Activated T-cell treated with anti-CD3 and anti-CD28 coated beads for 1 hour (primary cell): ENCODE results near the gene KIAA1549.
"Not testable (repeated sequence)": the region's sequence is repeated elsewhere in the genome, so short reads cannot be mapped to it uniquely, and the experiment has no call there.

Source experiments
- DNase-seq: peaks from one replicate; pipeline ENCODE4 v3.0.0-alpha.2; 2020; ENCODE audit warnings: low read depth

The KIAA1549 gene

DNA sequence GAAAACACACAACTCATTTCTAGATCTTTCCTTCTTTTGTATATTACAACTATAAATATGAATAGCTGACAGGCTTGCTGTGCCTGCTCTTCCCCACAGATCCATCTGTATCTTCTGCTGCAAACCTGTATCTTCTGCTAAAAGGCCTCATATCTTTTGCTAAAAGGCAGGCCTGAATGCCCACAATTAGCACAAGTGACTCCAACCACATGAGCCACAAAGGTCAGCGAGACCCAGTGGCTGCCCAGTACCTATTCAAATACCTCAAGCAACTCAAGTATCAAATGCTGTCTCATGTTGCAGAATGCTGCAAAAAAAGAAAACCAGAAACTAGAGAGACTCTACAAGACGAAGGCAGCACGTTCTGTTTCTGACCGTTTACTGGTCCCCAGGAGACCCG is 128.7 kb downstream of the KIAA1549 start:
- DNase-seq = no peak

DNA sequence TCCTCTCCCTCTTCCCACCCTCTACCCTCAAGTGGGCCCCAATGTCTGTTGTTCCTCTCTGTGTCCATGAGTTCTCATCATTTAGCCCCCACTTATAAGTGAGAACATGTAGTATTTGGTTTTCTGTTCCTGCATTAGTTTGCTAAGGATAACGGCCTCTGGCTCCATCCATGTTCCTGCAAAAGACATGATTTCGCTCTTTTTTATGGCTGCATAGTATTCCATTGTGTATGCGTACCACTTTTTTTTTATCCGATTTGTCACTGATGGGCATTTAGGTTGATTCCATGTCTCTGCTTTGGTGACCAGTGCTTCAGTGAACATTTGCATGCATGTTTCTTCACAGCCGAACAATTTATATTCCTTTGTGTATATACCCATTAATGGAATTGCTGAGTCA is 131.5 kb downstream of the KIAA1549 start:
- DNase-seq = no peak

DNA sequence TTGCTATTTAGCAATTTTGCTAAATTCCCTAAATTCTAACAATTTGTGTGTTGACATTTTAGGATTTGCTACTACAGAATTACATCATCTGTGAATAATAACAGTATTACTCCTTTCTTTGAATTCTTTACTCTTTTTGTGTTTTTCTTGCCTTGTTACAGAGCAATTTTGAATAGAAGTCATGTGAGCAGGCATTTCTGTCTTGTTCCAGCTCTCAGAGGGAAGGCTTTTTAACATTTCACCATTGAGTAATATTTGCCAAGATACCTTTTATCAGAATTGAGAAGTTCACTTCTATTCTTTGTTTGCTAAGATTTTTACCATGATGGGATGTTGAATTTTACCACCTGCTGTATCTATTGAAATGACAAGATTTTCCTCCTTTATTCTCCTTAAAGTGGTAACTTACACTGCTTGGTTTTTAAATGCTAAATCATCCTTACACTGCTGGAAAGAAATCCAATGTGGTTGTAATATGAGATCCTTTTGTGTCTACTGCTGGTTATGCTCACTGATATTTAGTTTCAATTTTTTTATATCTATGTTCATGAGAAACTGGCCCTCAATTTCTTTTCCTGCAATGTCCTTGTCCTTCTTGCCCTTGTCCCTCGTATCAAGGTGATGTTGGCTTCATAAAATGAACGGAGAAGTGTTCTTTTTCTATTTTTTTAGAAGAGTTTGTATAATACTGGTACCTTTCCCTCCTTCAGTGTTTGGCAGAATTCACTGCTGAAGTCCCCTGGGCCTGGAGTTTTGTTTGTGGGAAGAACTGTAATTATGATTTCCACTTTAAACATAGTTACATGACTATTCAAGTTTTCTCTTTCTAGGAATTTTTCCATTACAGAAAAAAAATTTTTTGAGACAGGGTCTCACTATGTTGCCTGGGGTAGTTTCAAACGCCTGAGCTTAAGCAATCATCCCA is 132.9 kb downstream of the KIAA1549 start:
- no peak for DNase-seq

DNA sequence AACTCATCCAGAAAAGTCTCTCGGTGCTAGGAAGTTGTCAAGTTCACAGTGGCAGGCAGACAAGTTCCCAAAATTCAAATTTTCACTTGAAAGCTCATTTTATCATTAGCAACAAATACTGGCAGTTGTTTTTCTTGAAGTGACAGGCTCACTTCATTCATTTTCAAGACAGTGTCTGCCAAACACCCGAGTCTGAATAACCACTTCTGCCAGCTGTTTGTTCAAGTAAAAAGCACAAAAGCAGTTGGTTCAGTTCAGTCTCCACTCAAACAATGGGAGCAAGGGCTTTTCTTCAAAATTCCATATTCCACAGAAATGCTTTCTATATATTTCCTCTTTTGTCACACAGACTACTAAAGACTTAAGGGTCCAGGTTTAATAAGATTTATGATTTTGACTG is 135.5 kb downstream of the KIAA1549 start:
- DNase-seq = no peak

DNA sequence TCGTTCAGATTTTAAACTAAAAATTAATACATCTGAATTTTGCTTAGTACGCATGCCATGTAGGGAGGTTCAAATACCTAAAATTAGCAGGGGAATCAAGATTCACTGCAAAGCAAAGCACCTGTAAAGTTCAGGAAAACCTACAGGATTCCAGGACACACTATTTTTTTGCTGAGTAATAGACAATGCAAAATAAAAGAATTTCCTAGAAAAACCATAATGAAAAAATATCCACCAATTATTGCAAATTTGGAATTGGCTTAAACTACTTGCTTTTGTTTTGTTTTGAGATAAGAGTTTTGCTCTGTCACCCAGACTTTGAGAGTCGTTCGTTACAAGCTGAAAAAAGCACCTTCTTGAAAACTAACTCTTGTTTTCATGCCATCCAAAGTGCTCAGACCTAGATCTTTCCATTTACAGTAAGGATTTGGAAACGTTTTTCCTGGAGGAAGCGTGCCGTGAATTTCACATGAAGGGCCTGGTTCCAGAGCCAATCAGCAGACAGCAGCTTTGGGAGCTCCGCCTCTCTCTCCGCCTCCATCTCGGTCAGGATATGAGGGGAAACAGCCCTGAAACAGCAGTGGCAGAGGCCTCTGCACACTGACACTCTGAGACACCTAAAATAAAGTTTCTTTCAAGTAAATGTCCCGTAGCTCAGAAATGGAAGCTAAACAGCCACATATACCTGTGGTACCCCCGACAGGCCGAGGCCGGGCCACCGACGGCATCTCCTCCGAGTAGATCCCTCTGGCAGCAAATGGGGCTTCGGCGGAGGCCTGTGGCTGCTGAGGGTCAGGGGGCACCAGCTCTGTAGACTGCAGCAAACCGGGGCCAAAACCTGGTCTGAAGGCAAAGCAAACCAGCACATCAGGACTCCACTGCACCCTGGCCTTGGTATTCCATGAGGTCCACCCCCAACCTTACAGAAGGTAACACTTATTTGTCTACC is 137.3 kb downstream of the KIAA1549 start:
- no peak for DNase-seq

DNA sequence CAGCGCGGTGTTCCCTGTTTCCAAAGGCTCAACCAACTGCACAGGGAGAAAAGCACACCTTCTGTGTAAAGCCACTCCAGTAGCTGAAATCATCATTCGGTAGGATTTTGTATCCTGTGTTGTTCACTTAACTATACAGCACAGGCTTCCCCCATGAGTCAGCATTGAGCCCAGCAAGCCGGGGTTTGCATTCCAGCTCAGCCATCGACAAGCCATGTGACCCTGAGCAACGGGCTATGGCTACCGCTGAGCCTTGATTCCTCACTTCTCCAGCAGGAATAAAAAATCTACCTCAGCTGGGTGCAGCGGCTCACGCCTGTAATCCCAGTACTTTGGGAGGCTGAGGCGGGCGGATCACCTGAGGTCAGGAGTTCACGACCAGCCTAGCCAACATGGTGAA is 139.1 kb downstream of the KIAA1549 start:
- no peak for DNase-seq

DNA sequence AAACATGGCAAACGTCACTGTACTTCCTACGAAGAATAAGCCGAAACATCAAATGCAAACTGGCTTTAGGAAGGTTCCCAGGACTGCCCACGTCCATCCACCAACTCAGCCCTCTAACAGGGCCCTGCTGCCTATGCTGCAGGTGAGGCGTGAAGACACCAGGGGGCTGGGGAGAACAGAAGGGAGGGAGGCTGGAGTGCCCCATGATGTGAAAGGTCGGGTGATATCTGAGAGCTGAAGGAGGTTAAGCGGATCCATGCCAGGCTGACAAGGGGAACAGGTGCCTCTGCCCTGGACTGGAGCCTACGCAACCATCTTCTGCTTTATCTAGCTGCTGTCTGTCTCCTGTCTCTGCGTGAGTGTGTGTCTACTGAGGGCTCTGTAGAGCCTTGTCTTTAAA is 143.0 kb downstream of the KIAA1549 start:
- no peak for DNase-seq

DNA sequence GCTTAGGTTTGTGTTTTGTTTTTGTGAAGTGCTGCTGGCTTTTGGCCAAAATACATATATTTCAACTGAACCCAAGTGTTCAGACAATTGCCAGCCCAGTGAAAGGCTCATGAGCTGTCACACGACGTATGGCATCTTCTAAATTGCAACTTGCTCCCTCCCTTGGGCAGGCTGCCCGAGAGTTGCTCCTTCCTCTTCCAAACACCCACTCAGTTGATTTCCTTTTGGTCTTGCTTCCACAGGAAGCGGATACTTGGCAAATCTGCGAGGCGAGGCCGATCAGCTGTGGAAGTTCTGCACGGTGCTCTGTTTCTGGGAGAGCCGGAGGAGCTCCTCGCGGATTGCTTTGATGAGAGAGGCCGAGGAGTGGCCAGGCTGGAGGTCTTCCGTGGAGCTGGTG is 143.6 kb downstream of the KIAA1549 start:
- DNase-seq = no peak

DNA sequence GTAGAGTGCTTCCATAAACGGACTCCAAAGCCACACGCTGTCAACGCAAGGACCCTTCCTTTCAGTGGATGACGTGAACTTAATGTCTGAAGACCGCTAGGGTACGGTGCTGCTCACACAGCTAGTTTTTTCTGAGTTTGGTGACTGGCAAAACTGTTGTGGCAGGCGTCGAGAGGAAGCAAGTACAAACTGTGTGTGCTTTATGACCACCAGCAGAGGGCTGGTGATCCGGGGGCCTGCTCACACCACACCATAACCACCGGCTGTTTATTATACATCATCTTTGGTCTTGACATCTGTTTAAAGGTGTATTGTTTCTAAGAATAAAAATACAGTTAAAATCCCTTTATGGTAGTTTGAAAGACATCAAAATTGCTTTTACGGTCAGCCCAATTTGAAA is 146.1 kb downstream of the KIAA1549 start:
- no peak for DNase-seq

DNA sequence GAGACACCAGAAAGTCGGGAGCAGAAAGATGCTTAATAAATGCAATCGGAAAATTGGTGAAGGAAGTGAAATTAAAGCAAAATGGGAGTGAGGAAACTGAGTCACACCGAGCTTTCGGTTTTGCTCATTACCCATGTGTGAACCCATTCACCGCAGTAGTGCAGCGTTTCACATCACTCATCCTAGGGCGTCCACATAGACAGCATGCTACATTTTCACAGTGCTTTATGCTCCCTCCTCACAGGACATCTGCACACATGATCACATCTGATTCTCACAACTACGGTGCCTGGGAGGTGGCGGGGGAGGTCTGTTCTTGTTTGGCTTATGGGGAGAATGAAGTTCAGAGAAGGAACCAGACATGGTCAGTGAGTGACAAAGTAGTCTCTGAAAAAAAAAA is 146.6 kb downstream of the KIAA1549 start:
- no peak for DNase-seq

DNA sequence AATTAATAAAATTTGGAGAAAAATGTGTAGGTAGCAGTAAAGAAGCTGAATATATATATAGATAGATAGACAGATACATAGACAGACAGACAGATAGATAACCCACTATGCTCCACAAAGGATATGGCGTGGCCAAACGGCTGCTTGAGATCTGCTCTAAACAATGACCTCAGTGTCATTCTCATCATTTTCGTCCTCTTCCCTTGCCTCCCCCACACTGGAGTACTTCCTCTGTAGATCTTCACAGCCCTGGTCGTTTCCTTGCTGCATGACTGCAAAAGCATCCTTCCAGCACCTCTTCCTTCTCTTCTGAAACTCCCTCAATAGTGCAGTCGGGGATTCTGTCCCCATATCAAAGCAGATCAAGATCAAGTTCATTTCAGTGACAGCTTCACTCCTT is 147.6 kb downstream of the KIAA1549 start:
- no peak for DNase-seq

DNA sequence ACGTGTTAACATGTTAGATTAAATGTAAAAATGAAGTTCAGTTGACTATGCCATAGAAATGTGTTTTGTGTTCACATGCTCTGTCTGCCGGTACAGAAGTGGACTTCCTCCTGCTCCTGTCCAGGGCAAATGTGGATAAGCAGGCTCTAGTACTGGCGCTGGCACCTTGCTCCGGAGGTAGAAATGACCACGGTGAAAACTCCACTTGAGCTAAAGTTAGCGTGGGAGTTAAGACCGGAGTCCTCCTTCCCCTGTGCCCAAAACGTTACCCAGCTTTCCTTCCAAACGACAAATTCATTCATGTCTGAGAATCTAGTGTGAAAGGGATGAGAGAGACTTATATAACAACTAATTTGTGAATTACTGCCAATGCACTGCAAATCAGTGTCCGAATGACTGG is 148.2 kb downstream of the KIAA1549 start:
- no peak for DNase-seq

DNA sequence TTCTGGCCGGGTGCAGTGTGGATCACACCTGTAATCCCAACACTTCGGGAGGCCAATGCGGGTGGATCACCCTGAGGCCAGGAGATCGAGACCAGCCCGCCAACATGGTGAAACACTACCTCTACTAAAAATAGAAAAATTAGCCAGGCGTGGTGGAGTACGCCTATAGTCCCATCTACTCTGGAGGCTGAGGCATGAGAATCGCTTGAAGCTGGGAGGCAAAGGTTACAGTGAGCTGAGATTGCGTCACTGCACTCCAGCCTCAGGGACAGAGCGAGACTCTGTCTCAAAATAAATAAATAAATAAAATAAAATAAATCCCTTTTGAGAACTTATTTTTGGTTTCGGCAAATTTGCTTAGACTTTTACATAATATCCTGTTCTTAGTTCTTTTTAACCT is 151.9 kb downstream of the KIAA1549 start:
- no peak for DNase-seq

DNA sequence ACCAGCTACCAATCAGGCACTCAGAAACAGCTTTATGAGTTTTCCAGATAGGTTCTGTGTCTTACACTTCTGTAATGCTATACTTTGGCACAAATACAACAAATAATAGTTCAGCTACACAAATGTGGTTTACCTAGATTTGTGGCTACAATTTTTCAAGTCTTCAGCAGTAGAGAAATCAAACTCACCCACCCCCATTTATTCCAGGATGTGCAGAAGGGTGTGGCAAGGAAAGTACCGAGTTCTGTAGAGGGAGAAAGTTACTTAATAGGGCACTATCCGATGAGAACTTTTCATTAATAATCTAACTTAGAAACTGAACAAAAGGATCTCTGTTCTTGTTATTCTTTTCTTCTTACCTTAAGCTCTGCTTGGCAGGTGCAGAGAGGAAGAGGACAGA is 152.9 kb downstream of the KIAA1549 start:
- no peak for DNase-seq

DNA sequence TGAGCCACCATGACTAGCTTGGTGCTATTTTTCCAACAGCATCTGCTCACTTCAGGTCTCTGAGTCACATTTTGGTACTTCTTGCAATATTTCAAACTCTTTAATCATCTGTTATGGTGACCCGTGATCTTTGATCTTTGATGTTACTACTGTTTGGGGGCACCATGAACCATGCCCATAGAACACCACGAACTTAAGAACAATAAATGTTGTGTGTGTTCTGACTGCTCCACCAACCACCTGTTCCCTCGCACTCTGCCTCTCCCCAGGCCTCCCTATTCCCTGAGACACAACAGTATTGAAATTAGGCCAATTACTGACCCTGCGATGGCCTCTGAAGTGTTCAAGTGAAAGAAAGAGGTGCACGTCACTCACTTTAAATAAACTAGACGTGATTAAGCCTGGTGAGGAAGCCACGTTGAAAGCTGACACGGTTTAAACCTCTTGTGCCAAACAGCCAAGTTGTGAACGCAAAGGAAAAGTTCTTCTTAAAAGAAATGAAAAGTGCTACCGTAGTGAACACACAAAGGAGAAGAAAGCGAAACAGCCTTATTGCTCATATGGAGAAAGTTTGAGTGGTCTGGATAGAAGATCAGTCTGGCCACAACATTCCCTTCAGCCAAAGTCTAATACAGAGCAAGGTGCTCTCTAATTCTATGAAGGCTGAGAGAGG is 156.0 kb downstream of the KIAA1549 start:
- no peak for DNase-seq

DNA sequence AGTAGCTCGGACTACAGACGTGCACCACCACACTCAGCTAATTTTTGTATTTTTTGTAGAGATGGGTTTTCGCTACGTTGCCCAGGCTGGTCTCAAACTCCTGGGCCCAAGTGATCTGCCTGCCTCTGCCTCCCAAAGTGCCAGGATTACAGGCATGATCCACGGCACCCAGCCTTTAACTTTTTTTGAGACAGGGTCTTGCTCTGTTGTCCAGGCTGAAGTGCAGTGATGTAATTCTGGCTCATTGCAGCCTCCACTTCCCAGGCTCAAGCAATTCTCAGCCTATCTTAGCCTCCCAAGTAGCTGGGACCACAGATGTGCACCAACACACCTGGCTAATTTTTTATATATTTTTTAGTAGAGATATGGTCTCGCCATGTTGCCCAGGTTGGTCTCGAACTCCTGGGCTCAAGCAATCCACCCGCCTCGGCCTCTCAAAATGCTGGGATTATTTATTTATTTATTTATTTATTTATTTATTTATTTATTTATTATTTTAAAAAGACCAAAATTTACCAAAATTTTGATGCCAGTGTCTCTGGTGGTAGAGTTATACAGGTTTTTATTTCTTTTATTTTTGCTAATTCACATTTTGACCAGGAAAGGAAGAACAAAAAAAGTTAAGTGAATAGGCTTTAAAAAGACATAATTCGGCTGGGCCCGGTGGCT is 158.2 kb downstream of the KIAA1549 start:
- no peak for DNase-seq

DNA sequence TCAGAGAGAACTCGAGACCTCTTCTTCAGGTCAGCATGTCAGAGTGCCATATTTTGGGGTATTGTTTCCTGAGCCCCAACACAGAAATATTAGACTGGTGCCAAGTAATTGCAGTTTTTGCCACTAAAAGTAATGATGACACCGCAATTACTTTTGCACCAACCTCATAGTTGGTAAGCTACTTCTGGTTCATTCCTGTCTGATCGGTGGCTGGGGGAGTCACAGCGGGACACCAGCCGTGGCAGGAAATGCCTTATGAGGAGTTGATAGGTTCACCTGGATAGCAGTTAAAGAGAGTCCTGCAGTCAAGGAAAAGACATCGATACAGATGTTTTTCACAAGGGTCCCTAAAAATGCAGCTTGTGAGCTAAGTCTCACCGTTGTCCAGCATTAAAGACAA is 159.3 kb downstream of the KIAA1549 start:
- no peak for DNase-seq

DNA sequence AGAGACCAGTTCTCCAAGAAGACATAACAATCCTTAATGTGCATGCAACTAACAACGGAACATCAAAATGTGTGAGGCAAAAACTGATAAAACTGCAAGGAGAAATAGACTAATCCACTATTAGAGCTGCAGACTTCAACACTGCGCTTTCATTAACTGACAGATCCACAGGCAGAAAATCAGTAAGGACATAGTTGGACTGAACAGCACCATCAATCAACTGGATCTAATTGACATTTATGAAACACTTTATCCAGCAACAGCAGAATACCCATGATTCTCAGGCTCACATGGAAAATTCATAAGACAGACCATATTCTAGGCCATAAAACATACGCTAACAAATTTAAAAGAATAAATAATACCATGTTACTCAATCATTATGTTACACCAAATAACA is 161.6 kb downstream of the KIAA1549 start:
- DNase-seq = no peak

DNA sequence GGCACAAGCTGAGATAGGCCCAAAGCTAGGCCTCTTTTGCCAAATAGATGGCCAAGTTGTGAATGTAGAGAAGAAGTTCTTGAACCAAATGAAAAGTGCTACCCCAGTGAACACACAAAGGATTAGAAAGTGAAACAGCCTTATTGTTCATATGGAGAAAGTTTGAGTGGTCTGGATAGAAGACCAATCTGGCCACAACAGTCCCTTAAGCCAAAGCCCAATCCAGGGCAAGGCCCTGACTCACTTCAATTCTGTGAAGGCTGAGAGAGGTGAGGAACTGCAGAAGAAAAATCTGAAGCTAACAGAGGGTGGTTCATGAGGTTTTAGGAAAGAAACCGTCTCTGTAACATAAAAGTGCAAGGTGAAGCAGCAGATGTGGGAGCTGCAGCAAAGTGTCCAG is 164.5 kb downstream of the KIAA1549 start:
- DNase-seq = no peak

DNA sequence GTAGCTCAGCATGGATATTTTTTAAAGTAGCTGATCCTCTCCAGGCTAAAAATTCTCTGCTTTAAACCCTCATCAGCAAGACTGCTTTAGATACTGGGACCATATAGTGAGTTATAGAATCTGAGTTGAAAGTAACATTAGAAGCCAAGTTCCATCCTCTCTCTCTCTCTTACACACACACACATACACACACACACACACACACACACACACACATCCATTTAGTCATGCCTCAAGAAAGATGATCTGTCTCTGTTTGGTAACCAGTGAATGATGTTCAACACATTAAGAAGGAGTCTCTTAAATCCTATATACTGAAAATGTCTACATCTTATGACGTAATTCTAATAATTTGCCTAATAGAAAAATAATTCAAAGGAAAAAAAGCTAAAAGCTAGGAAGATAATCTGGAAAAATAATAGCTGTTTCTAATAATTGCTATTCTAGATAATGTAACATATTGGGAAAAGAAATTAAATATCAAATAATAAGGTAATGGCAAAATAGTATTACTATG is 166.3 kb downstream of the KIAA1549 start:
- DNase-seq = no peak

DNA sequence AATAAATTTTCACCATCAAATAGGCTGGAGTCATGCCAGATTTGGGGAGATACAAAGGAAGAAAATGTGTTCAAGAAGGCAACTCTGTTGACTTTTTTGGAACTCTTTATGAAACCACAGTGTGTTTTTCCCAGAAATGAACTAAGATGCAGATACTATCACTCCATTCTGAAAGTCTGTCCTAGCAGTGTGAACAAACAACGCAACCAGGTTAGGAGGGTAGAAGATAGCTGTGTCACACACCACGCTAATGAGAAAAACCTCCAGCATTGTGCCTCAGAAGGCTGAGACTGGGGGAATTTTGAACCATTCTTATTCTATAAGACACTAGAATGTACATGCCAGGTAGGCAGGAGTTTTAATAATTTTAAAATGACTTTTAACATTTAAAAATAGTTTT is 167.2 kb downstream of the KIAA1549 start:
- DNase-seq = no peak

DNA sequence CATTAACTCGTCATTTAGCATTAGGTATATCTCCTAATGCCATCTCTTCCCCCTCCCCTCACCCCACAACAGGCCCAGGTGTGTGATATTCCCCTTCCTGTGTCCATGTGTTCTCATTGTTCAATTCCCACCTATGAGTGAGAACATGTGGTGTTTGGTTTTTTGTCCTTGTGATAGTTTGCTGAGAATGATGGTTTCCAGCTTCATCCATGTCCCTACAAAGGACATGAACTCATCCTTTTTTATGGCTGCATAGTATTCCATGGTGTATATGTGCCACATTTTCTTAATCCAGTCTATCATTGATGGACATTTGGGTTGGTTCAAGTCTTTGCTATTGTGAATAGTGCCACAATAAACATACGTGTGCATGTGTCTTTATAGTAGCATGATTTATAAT is 169.9 kb downstream of the KIAA1549 start:
- not testable (repeated sequence) for DNase-seq
